Stimulated activated CD4-positive, alpha-beta T cell treated with anti-CD3 and anti-CD28 coated beads, Interleukin-1b, Interleukin-23, amount 100 ng/mL, for 48 hours (primary cell): ENCODE results near the gene DSCAML1.

Experiments
- DNase-seq: peaks from one replicate; pipeline ENCODE4 v3.0.0-alpha.2; 2020

Gene DSCAML1, protein sequence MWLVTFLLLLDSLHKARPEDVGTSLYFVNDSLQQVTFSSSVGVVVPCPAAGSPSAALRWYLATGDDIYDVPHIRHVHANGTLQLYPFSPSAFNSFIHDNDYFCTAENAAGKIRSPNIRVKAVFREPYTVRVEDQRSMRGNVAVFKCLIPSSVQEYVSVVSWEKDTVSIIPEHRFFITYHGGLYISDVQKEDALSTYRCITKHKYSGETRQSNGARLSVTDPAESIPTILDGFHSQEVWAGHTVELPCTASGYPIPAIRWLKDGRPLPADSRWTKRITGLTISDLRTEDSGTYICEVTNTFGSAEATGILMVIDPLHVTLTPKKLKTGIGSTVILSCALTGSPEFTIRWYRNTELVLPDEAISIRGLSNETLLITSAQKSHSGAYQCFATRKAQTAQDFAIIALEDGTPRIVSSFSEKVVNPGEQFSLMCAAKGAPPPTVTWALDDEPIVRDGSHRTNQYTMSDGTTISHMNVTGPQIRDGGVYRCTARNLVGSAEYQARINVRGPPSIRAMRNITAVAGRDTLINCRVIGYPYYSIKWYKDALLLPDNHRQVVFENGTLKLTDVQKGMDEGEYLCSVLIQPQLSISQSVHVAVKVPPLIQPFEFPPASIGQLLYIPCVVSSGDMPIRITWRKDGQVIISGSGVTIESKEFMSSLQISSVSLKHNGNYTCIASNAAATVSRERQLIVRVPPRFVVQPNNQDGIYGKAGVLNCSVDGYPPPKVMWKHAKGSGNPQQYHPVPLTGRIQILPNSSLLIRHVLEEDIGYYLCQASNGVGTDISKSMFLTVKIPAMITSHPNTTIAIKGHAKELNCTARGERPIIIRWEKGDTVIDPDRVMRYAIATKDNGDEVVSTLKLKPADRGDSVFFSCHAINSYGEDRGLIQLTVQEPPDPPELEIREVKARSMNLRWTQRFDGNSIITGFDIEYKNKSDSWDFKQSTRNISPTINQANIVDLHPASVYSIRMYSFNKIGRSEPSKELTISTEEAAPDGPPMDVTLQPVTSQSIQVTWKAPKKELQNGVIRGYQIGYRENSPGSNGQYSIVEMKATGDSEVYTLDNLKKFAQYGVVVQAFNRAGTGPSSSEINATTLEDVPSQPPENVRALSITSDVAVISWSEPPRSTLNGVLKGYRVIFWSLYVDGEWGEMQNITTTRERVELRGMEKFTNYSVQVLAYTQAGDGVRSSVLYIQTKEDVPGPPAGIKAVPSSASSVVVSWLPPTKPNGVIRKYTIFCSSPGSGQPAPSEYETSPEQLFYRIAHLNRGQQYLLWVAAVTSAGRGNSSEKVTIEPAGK (N-terminal part only)

DNA sequence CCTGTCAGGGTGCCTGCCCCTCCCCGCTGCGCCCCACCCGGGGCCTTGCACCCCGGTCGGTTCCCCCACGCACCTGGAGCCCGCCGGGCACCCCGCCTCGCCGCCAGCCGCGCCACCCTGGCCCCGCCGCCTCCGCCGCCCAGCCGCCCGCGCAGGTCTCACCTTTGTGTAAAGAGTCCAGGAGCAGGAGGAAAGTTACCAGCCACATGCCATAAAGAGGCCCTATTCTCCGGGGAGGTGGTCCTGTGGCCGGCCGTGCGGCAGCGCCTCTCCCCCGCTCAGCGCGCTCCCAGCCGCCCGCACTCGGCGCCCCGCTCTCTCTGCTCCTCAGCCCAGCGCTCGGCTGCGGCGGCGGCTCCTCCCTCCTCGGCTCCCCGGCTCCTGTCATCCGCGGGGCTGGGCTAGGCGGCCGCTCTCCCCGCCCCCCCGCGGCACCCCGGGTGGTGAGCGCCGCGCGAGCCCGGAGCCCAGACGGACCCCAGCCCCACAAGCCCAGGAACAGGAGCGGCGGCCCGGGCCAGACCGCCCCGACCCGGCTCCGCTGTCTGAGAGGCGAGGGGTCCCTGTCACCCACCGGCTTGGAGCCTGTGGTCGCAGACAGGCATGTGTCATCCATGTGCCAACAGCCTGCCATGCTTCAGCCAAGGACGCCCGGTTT is at the start of gene DSCAML1:
TSS of gene DSCAML1 (minus strand) at position 345 of the 658 bp plus-strand sequence. CDS start at position 208, 137 bp downstream.
- DNase-seq = no peak

DNA sequence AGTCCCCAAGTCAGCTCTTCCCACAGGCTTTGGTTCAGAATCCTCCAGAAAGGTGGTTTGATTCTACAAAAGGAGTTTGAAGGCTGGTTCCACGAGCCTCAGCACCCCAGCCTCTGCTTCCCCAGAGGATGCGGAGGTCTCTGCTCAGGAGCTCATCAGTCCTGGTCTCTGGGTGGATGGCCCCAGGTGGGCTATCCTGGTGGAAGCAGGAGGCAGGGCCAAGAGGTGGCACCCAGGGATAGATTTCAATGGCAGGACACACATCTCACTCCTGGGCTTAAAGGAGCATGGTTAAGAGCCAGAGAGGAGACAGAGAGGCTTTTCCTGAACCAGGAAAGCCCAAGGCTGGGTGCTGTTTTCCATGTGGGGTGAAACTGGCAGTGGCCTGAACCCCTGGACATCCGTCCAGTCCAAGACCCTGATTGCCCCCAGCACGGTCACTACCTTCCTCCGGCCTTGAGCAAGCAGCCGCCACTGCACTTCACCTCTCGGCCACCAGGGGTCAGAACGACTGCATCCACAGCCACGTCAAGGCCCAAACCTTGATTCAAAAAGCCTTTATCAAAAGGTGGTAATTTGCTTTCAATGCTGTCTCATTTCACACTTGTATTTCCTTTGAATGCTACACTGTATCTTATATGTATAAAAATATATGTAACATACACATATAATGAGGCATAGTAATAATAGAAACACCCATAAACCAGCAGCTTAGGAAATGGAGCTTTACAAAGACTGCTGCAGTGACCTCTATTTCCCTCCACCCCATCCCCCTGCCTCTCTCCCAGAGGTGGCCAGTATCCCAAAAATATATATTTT is 46.9 kb upstream of the DSCAML1 start:
- DNase-seq = peak; percentile 78

DNA sequence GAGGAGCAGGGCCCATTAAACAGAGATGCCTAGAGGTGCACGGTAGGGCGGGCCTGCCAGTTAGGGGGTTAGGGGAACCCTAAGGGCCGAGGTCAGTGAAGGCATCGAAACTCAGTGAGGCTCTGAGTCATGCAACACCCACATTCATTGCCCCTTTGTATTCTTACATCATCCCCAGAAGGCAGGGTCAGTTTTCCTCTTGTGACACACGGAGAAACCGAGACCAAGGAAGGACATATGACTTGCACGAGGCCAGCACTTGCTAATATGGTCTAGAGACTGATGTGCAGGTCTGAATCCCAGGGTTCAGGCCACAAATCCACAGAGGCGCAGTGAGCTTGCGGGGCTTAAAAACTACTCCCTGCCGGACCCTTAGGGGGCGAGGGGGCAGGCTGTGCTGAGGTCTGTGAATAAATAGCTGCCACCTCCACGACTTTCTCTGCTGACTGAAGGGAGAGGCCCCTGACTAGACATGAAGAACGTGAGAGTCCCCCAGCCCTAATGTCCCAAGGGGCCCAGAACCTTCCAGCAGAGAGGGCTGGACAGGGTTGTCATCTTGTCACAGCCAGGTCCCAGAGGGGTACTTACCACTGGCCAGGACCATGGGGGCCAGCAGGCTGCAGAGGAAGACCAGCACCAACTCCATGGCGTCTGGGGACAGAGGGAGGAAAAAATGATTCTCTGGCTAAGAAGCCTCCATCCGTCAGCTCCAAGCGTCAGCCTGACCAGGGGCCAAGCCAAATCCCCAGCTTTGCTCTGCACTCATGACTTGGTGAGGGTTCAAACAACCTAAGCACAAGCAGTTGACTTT is 45.3 kb upstream of the DSCAML1 start:
- no peak for DNase-seq

DNA sequence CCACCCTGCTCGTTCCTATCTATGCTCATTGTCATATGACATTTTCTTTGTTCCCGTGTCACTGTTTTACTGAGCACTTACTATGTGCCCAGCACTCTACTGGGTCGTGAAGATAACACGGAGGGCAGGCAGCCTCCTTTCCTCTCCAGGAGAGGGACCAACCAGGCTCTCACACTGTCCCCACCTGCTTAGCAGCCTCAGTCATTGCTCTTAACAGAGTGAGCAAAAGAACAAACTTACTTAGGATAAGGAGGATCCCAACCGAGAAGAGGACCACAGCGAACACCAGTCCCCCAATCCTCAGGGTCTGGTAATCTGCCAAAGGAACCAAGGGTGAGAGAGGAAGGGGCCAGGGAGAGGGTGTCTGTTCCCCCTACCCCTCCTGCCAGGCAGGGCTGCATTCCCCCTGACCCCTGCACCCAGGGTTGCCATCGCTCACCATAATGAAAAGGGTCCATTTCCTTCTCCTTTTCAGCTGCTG is 44.6 kb upstream of the DSCAML1 start:
- no peak for DNase-seq

DNA sequence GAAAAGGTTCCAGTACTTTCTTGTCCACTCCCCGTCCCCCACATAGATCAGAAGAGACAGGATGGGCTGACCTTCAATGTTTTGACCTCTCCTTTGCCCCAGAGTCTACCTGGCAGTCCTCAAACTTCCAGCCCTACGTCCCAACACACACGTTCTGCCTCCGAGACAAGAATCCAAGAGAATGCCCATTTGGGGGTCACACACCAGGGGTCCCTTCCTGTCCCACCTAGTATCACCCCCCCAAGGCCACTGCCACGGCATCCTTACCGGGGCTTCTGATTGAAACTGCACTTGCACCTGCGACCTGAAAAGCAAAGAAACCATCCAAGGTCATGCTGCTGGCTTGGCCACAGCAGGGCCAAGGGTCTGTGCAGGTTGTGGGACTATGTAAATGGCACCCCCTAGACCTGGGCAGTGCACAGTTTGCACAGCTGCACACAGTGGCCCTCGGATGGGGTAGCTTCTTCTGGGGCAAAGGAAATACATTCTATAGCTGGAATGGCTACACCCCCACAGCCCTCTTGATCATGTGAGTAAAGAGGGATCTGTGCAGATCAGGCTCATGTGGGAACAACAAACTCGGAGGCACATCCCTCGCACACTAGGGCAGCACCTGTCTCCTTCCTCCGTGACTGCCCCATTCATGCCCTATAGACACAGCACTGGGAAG is 44.0 kb upstream of the DSCAML1 start:
- DNase-seq = no peak

DNA sequence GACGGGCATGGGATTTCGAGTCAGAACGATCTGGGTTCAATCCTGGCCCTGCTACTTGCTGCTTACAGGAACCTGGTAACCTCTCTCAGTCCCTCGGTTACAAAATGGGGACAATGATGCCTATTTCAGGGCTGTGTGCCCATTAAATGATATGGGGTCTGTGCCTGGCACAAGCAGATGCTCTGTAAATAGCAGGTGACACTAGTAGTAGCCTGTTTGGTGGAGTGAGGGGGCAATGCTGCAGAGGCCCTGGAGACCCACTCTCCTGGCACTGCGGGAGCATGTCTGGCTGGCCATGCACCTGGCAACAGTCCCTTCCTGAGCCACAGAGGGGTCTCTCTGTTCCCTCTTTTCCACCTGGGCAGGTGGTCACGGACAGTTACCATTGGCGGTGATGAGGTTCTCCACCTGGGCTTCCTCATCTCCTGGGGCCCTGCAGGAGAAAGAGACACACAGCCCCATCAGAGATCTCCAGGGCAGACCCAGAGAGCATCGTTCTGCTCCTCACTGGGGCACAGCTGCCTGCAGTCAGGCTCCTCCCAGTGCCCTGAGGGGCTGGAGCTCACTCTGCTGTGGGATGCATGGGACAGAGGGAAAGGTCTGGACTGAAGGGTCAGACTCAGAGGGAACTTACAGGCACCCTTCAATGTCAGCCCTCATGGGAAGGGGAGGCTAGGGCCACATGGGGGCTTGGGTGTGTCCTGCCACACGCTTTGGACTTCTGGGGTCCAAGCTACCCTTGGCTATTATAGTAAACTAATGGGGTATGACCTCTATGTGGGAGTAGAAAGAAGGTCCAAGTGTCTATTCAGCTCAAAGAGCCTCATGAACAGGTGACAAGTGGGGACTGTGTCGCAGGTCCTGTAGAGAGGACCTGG is 43.2 kb upstream of the DSCAML1 start:
- no peak for DNase-seq

DNA sequence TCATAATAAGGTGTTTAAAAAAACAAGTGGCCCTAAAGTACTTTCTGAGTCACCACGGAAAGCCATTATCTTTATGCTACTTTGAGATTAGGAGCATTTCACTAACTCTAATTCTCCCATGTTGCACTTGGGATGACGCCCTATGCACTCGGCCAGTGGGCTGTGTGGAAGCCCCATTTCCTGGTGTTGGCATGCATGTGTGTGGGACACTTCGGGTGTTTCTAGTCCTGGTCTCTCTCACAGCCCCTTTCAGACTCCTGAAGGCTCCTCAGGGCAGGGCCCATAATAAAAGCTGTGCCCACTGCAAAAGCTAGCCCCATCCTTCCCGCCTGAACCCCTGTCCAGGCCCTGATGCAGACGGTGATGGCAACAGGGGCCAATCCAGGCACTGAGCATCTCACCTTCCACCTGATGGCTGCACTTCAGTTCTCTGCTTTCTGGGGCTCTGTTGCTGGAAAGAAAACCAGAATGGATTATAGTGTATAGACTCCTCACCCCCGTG is 42.4 kb upstream of the DSCAML1 start:
- no peak for DNase-seq

DNA sequence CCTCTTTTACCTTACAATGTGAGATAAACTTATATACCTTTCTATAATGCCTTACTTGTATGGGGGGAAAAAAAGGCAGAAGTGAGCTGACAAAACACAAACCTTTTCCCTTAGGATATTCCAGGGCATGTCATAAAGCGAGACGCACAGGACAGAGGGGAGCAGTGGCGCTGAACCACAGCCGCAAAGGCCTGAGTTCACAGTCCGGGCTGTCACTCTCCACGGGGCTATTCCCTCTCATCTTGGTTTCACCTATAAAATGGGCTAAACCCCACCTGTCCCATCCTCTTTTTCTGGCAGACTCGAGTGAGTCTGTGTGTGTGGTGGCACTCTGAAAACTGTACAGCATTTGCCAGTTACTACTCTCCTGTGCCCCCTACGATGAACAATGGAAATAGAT is 41.9 kb upstream of the DSCAML1 start:
- no peak for DNase-seq

DNA sequence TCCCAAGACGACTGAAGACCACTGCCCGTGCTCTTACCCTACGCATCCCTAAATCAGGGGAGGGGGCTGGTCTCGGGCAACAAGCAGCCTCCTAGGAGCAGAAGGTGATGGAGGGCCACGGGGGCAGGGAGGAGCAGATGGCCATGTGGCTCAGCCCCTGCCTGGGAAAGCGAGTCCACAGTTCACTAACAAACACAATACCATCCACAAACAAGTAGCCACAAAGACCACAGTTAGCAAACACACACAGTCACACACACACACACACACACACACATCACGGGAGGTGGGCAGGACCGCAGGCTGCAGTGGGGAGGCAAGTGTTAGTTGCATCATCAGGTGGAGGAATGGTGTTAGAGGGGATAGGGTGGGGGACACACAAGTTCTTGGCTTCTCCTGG is 40.8 kb upstream of the DSCAML1 start:
- no peak for DNase-seq

DNA sequence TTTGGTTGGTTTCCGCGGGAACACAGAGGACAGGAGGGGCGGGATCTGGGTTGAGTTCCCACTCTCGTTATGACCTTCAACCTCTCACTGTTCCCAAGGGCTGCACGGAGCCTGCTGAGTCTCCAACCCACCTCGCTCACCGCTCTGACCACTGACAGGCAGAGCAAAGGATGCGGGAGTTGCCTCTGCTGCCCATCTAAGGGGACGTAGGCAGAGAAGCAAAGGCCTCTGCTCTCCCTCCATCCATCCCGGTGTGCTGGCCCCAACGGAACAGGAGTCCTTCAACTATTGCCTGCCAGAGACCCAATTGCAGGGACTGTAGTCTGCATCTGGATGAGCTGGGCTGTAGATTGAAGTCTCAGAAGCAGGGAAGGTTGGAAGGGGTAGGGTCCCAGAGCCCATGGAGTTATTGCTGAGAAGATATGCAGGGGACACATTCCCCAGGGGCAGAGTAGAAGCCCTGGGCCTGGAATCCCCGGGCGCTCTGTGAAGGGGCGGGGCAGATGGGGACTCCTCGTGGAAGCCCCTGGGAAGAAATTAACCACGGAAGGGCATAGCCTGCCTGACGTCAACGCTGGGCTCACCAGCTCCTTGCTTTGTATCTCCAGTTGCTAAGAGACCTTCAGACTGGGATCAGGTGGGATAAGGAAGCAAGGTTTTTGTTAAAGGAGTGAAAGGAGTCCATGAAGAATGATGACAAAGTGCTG is 40.2 kb upstream of the DSCAML1 start:
- DNase-seq = no peak

DNA sequence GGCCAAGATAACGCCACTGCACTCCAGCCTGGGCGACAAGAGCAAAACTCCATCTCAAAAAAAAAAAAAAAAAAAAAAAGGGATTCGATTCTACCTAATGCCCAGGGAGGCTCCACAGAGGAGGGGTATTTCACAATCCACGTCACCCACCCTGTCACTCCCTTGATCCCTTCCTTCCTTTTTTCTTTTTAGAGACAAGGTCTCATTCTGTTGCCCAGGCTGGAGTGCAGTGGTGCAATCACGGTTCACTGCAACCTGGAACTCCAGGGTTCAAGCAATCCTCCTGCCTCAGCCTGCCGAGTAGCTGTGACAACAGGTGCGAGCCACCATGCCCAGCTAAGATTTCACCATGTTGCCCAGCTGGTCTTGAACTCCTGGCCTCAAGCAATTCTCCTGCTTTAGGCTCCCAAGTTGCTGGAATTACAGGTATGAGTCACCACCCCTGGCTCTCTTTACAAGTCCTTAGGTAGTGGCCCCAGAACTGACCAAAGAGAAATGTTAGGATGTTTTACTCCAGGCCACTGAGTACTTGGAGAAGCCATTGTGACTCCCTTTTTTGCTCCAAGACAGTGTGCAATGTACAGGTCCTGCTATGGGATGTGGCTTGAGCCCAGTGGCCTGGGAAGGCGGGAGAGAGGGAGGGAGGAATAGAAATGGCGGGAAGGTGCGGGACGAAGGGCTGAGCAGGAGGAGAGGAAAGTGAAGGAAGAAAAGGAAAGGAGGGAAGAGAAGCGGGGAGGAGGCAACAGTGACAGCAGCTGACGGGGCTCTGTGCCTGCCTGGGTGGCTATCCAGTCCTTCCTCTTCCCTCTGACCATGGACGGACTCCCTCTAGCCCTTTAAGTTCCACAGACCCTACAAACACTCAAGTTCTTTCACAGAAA is 39.3 kb upstream of the DSCAML1 start:
- DNase-seq = no peak

DNA sequence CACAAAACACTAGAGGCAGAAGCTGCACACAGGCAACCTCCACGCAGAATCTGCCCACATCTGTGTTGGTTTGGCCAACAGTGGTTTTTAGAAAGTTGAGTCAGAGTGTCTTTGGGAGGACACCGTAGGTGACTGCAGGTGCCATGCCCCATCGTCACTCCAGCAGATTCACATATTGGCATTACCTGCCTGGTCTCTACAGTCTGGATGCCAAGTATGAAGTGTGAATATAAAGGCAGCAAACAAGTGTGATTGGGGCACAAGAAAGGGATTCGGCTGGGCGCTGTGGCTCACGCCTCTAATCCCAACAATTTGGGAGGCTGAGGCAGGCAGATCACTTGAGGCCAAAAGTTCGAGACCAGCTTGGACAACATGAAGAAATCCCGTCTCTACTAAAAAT is 38.6 kb upstream of the DSCAML1 start:
- no peak for DNase-seq

DNA sequence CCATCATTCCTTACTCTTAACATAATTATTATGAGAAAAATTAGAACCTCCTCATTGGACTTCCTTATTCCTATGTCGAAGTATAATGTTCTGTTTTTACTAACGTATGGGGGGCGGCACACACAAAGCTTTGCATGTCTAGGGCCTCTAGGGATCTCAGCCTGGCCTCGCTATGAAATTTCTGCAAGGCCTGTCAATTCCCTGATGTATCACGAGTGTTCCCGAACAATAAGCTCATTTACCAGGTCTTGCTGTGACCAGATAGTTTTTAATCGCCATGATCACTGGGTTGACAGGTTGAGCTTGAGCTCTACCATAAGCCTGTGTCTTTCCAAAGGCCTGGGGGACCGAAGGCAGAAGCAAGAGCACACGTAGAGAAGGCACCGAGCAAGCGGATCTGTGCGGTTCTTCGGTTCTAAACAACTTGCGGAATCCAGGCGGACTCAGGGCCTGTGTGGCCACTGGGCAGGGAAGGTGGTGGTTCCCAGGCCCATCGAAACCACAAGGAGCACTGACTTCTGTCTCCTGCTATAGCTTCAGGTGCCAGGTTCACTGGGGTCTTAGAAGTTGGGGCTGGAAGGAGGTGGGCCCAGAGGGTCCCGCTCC is 37.9 kb upstream of the DSCAML1 start:
- no peak for DNase-seq

DNA sequence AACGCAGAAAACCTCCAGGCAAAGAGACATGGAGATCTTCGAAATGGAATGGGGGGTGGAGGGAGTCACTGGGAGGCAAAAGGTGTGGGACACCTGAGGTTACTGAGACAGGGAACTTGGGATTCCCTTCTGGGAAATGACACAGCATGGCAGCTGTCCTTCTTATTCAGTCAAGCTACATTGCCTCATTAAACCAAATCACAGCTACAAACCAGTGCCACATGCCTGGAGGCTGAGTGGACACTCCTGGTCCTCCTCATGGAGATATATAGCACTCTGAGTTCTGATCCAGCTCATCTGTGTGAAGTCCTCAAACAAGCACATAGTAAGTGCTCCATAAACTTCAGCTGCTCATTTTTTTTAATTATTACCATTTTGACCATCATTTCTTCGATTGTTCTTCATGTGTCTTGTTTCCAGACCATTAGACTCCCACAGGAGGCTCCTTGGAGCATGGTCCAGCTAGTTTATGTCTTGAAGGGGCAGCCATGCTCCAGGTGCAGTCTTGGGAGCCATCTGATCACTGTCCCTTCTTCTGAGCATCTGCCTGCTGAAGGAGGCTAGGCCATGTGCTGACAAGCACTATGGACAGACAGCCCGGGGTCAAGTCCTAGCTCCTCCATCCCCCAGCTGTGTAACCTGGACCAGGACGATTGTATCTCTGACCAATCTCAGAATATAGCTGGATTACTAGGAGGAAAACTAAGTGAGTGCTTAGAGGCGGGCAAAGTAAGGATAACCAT is 37.2 kb upstream of the DSCAML1 start:
- DNase-seq = no peak

DNA sequence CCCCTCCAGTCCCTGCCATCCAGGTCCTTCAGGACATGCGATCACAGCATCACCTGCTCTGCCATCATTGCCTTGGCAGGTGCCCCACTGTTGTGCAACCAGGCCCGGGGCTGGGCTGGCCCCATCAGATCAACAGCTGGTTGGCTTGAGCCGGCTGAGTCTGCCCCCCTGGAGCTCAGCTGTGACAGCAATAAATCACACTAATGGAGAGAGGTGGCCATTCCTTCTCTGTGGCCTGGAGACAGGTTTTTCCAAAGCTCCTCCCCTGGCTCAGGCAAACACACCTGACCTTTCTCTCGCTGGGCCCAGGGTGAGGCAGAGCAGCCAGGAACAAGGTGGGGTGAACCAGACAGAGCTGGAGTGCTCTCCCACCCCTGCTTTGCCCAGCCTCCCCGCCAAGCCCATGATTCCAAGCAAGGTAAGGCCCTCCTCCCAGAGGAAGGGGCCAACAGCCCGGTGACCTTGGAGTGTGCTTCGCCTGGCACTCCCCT is 36.4 kb upstream of the DSCAML1 start:
- no peak for DNase-seq

DNA sequence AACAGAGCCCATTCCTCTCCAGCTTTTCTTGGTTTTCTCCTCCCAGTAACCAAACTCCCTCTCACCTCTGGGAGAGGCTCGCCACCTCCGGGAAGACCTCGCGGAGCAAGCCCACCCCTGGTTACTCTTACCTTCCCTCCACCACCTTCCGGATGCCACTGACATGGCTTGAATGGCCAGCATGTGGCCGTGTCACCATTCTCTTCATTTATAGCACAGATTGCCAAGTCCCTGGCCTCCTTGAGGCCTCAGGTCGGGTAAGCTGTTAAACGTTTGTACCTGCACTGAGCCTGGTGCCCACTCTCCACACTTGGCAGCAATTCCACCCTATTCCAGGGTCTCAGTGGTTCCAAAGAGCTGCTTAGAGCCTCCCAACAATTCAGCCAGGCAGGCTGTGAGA is 35.5 kb upstream of the DSCAML1 start:
- no peak for DNase-seq
